Caco-2 (cell line): ENCODE data around the gene GAK. TPM values are rescaled to one million over a fixed set of nuclear protein-coding genes. Genes with fewer than 3 reads are reported as not detected.

ENCODE experiments used
- BruUV-seq: library from RNA; stranded (reverse); fragments of 400-500 nt; replicated peaks from 2 replicates; lab custom pipeline; 2021; lab: Mats Ljungman, UMichigan
- CTCF ChIA-PET: fragments of 300-600 bp; sonication (Branson Sonifier 250); formaldehyde crosslinking; loops from one replicate; lab custom pipeline; 2022; ENCODE audit warnings: antibody characterized with exemption; lab: Charles Lee
- POLR2A ChIA-PET: fragments of 300-600 bp; sonication (Branson Sonifier 250); formaldehyde crosslinking; loops from one replicate; lab custom pipeline; 2022; ENCODE audit warnings: antibody characterized with exemption; lab: Charles Lee
- DNase-seq, 2 experiments: peaks; one replicate each; pipeline versions ENCODE4 v3.0.0 to v3.0.0-alpha.2; 2020 to 2022
- H3K27me3 ChIP-seq: replicated peaks from 2 replicates; pipeline ENCODE4 v1.6.0; 2011; ENCODE audit warnings: low read length; ENCODE audit not compliant: control insufficient read depth, insufficient read depth
- H3K36me3 ChIP-seq: 2 replicates; pipeline ENCODE4 v1.5.1; 2011; ENCODE audit warnings: low read length; ENCODE audit not compliant: control insufficient read depth, insufficient read depth
- H3K4me1 ChIP-seq: fragments of 250-450 bp; sonication (Bioruptor Pico); 2 replicates; pipeline ENCODE4 v1.5.1; 2020; ENCODE audit warnings: mild to moderate bottlenecking
- H3K4me3 ChIP-seq: 2 replicates; pipeline ENCODE4 v1.5.1; 2011; ENCODE audit warnings: low read depth, mild to moderate bottlenecking, control low read depth, low read length
- H3K9me3 ChIP-seq: fragments of 250-450 bp; sonication (Bioruptor Pico); 2 replicates; pipeline ENCODE4 v1.5.1; 2020; ENCODE audit warnings: mild to moderate bottlenecking, moderate library complexity
- H3K27ac Mint-ChIP-seq: one replicate; pipeline ENCODE4 v1.8.0; 2022; ENCODE audit warnings: mixed read lengths; ENCODE audit not compliant: unreplicated experiment
- H3K27me3 Mint-ChIP-seq: one replicate; pipeline ENCODE4 v1.8.0; 2022; ENCODE audit warnings: mixed read lengths; ENCODE audit not compliant: insufficient read depth, unreplicated experiment
- H3K36me3 Mint-ChIP-seq: one replicate; pipeline ENCODE4 v1.8.0; 2022; ENCODE audit warnings: mild to moderate bottlenecking, mixed read lengths; ENCODE audit not compliant: insufficient read depth, unreplicated experiment
- H3K4me1 Mint-ChIP-seq: one replicate; pipeline ENCODE4 v1.8.0; 2022; ENCODE audit warnings: low read depth, mixed read lengths; ENCODE audit not compliant: unreplicated experiment
- H3K4me3 Mint-ChIP-seq: one replicate; pipeline ENCODE4 v1.8.0; 2022; ENCODE audit warnings: mild to moderate bottlenecking, moderate library complexity, mixed read lengths; ENCODE audit not compliant: unreplicated experiment
- H3K9me3 Mint-ChIP-seq: one replicate; pipeline ENCODE4 v1.8.0; 2022; ENCODE audit warnings: mixed read lengths; ENCODE audit not compliant: unreplicated experiment
- intact Hi-C: fragments of 100-400 bp; cut with micrococcal nuclease; formaldehyde crosslinking; loops from one replicate; pipeline ENCODE4 v1.10.0; 2022; ENCODE audit not compliant: unreplicated experiment
- total RNA-seq: library from RNA; stranded (reverse); gene quantifications from 2 replicates; pipeline ENCODE4 v1.2.3, GENCODE V29; 2022
- TF ChIP-seq, protein P1 (sequence below), 2 experiments: fragments of 200-600 bp in 1 of 2; IDR thresholded peaks; 1 replicate in 1 of 2; 2 replicates in 1 of 2; pipeline versions ENCODE4 v1.5.1 to v1.8.0; 2011 to 2022; ENCODE audit warnings: antibody characterized with exemption in 1 of 2, control low read depth in 1 of 2, inconsistent platforms in 1 of 2, low read depth in 1 of 2, low read length in 1 of 2, mild to moderate bottlenecking in 1 of 2, moderate library complexity in 1 of 2; ENCODE audit not compliant: insufficient read depth in 1 of 2, severe bottlenecking in 1 of 2, unreplicated experiment in 1 of 2

GAK gene
- total RNA-seq, 1 experiment from 2014 or later = 126 TPM

DNA sequence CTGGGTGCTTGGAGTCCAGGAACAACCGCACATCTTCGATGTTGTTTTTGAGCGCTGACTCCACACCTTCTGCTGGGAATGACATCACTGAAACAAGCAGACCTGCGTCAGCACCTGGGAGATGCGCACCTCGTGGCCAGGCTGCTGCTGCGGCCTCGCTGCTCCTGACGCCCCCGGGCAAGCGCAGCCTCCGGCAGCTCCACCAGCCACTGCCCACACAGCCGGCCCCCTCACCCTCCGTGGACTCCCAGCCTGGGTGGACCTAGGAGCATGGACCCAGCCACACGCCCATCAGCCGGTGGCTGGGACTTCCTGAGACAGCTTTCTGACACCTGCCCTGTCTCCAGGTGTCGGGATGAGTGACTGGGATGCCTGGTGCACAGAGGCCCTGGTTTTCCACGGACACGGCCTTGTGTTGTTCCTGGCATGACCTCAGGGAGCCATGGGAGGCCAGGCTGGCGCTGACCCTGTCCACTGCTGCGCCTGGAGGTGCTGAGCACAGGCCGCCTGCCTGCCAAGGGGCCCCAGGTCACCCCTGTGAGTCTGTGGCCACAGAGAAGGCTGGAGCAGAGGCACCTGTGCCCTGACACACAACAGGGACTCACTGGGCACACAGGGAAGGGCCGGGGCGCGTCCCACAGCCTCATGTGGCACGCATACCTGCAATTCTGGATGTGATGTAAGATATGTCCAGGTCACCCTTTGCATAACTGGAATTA is 48.6 kb downstream of the GAK start:
- TF ChIP-seq, protein P1, sequence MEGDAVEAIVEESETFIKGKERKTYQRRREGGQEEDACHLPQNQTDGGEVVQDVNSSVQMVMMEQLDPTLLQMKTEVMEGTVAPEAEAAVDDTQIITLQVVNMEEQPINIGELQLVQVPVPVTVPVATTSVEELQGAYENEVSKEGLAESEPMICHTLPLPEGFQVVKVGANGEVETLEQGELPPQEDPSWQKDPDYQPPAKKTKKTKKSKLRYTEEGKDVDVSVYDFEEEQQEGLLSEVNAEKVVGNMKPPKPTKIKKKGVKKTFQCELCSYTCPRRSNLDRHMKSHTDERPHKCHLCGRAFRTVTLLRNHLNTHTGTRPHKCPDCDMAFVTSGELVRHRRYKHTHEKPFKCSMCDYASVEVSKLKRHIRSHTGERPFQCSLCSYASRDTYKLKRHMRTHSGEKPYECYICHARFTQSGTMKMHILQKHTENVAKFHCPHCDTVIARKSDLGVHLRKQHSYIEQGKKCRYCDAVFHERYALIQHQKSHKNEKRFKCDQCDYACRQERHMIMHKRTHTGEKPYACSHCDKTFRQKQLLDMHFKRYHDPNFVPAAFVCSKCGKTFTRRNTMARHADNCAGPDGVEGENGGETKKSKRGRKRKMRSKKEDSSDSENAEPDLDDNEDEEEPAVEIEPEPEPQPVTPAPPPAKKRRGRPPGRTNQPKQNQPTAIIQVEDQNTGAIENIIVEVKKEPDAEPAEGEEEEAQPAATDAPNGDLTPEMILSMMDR (IDR thresholded peaks at IDR 0.05; ENCODE audit: insufficient read depth in 1 of 2, low read depth in 1 of 2, low read length in 1 of 2, severe bottlenecking in 1 of 2, unreplicated experiment in 1 of 2) = no peak
- peaks cover 48% of the 10 kb centered on the region for H3K36me3 Mint-ChIP-seq
- ChIA-PET CTCF (no interaction called here), POLR2A (no interaction called here)
- Histone ChIP-seq H3K36me3 (peaks cover 3% of the 10 kb centered on the region), H3K27me3 (no peaks in the 10 kb centered on the region), H3K4me3 (no peak overlapping the region), H3K4me1 (no peaks in the 10 kb centered on the region), H3K9me3 (no peaks in the 10 kb centered on the region)
- no TSS peak for BruUV-seq
- DNase-seq = no peak
- no peaks in the 10 kb centered on the region for H3K27me3 Mint-ChIP-seq
- no peak overlapping the region for H3K27ac Mint-ChIP-seq
- H3K4me1 Mint-ChIP-seq = no peaks in the 10 kb centered on the region
- H3K4me3 Mint-ChIP-seq = no peak overlapping the region
- H3K9me3 Mint-ChIP-seq = no peaks in the 10 kb centered on the region
- intact Hi-C loops = no loop called here

DNA sequence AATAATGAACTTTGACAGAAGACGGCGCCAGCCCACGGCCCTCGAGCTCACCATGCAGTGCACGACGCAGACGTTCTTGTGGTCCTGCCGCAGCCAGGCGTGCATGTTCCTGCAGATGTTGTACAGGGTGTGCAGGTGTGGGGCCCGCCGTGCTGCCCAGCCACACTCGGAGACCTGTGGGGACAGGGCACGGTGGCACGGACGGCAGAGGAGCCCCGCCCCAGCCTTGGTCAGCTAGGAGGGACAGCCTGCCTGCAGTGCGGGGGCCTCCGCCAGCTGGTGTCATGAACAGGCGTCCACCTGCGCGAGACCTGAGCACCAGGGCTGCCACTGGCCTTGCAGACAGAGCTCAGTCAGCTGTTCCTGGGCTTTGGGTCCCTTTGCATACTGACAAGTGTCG is 49.5 kb downstream of the GAK start:
- no peak overlapping the region for H3K4me3 ChIP-seq
- peaks cover 3% of the 10 kb centered on the region for H3K36me3 ChIP-seq
- intact Hi-C loops = no loop called here
- POLR2A ChIA-PET = no interaction called here
- no peaks in the 10 kb centered on the region for H3K4me1 Mint-ChIP-seq
- CTCF ChIA-PET = no interaction called here
- no peak overlapping the region for H3K27ac Mint-ChIP-seq
- no peaks in the 10 kb centered on the region for H3K9me3 ChIP-seq
- peaks cover 50% of the 10 kb centered on the region for H3K36me3 Mint-ChIP-seq
- no peak overlapping the region for H3K4me3 Mint-ChIP-seq
- H3K27me3 Mint-ChIP-seq = no peaks in the 10 kb centered on the region
- BruUV-seq = no TSS peak
- DNase-seq = no peak
- H3K27me3 ChIP-seq = no peaks in the 10 kb centered on the region
- H3K4me1 ChIP-seq = no peaks in the 10 kb centered on the region
- H3K9me3 Mint-ChIP-seq = no peaks in the 10 kb centered on the region
- TF ChIP-seq, protein P1 (IDR thresholded peaks at IDR 0.05; ENCODE audit: insufficient read depth in 1 of 2, low read depth in 1 of 2, low read length in 1 of 2, severe bottlenecking in 1 of 2, unreplicated experiment in 1 of 2) = no peak

DNA sequence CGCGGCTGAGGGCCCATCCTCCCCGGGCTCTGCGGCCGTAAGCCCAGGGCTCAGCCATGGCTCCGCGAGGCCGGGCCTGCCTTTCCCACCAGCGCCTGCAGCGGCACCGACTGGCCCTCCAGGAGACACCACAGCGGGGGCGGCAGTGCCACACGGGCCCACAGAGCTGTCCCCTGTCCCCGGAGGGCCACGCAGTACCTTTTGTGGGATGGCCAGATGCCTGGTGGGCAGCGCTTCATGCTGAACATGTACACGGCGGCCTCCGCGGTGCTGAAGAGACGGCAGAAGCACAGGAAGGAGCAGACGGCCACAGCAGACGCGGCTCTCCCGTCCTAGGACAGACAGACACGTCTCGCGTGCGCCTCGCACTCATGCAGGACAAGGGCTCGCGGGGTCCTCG is 50.4 kb downstream of the GAK start:
- Histone ChIP-seq H3K27me3 (no peaks in the 10 kb centered on the region), H3K4me1 (no peaks in the 10 kb centered on the region), H3K4me3 (no peak overlapping the region), H3K36me3 (peaks cover 2% of the 10 kb centered on the region; the same call in 1 of the 2 replicates), H3K9me3 (no peaks in the 10 kb centered on the region)
- no TSS peak for BruUV-seq
- intact Hi-C loops = no loop called here
- ChIA-PET POLR2A (no interaction called here), CTCF (no interaction called here)
- Mint-ChIP-seq H3K4me3 (no peak overlapping the region), H3K9me3 (no peaks in the 10 kb centered on the region), H3K27ac (no peak overlapping the region), H3K4me1 (no peaks in the 10 kb centered on the region), H3K36me3 (peaks cover 51% of the 10 kb centered on the region), H3K27me3 (no peaks in the 10 kb centered on the region)
- TF ChIP-seq, protein P1 (IDR thresholded peaks at IDR 0.05; ENCODE audit: insufficient read depth in 1 of 2, low read depth in 1 of 2, low read length in 1 of 2, severe bottlenecking in 1 of 2, unreplicated experiment in 1 of 2) = no peak
- DNase-seq = no peak
